Measurements from ENCODE around the gene RBP3.

Gene RBP3

GRCh38 chr10:47348138-47348651 lies at the start of gene RBP3:
Gene RBP3 (plus strand): TSS chr10:47348363. CDS start chr10:47348485, 122 bp downstream.
- DNase-seq: no peak

- no peak for DNase-seq
Observed at GRCh38 chr10:47298715-47299114, 49.4 kb upstream of the RBP3 start.

GRCh38 chr10:47299611-47300428 lies 48.3 kb upstream of the RBP3 start, which contains the start of gene GDF10:
Gene GDF10 (plus strand): TSS chr10:47300197. CDS start chr10:47300652, 455 bp downstream.
- peak in 4 of 51 donors; percentile 6 to 26 (median 9) for DNase-seq

- peak in 1 of 51 donors; percentile 13 for DNase-seq
Observed at GRCh38 chr10:47300429-47300931, 47.7 kb upstream of the RBP3 start.

GRCh38 chr10:47301833-47302232 lies 46.3 kb upstream of the RBP3 start:
- DNase-seq: no peak

- DNase-seq: no peak
Observed at GRCh38 chr10:47303105-47303504, 45.1 kb upstream of the RBP3 start.

GRCh38 chr10:47303866-47304265 lies 44.3 kb upstream of the RBP3 start:
- no peak for DNase-seq

- no peak for DNase-seq
Observed at GRCh38 chr10:47305566-47305965, 42.6 kb upstream of the RBP3 start.

- no peak for DNase-seq
Observed at GRCh38 chr10:47306387-47307210, 41.6 kb upstream of the RBP3 start.

- DNase-seq: no peak
Observed at GRCh38 chr10:47307381-47307780, 40.8 kb upstream of the RBP3 start.

- no peak for DNase-seq
Observed at GRCh38 chr10:47308775-47309174, 39.4 kb upstream of the RBP3 start.

- no peak for DNase-seq
Observed at GRCh38 chr10:47309408-47310089, 38.6 kb upstream of the RBP3 start.

- DNase-seq: no peak
Observed at GRCh38 chr10:47310090-47310505, 38.1 kb upstream of the RBP3 start.

GRCh38 chr10:47311193-47311931 lies 36.8 kb upstream of the RBP3 start:
- DNase-seq: no peak

- DNase-seq: peak in 49 of 51 donors; percentile 8 to 90 (median 65)
Observed at GRCh38 chr10:47311932-47312662, 36.1 kb upstream of the RBP3 start.

GRCh38 chr10:47312663-47312995 lies 35.5 kb upstream of the RBP3 start:
- no peak for DNase-seq

GRCh38 chr10:47314416-47314970 lies 33.7 kb upstream of the RBP3 start:
- no peak for DNase-seq

GRCh38 chr10:47315421-47315820 lies 32.7 kb upstream of the RBP3 start:
- DNase-seq: no peak

- no peak for DNase-seq
Observed at GRCh38 chr10:47316131-47316530, 32.0 kb upstream of the RBP3 start.

- no peak for DNase-seq
Observed at GRCh38 chr10:47317251-47317650, 30.9 kb upstream of the RBP3 start.
